K562 (cell line): ENCODE data around the gene KLHL35. TPM values are rescaled to one million over a fixed set of nuclear protein-coding genes. Genes with fewer than 3 reads are reported as not detected.

Experiments used
- ASH1L ChIP-seq: fragments of 450-650 bp; IDR thresholded peaks from 2 replicates; pipeline ENCODE4 v1.6.1; 2018; ENCODE audit warnings: borderline replicate concordance, mild to moderate bottlenecking, low read depth; ENCODE audit not compliant: partially characterized antibody
- C11orf30 ChIP-seq: fragments of 450-650 bp; IDR thresholded peaks from 2 replicates; pipeline ENCODE4 v1.6.1; 2016; ENCODE audit warnings: low read depth, mild to moderate bottlenecking
- CBX1 ChIP-seq: sonication (generic); IDR thresholded peaks from 2 replicates; pipeline ENCODE4 v1.6.1; 2016; ENCODE audit warnings: antibody characterized with exemption, low read depth, mild to moderate bottlenecking
- DACH1 ChIP-seq: fragments of 450-650 bp; IDR thresholded peaks from 2 replicates; pipeline ENCODE4 v1.6.1; 2018; ENCODE audit not compliant: partially characterized antibody
- DLX4 ChIP-seq: fragments of 250-450 bp; sonication (Bioruptor Pico); IDR thresholded peaks from 2 replicates; pipeline ENCODE4 v1.6.1; 2021; ENCODE audit warnings: mild to moderate bottlenecking
- FOXA3 ChIP-seq, 2 experiments: fragments of 450-650 bp in 1 of 2; sonication (generic) in 1 of 2; formaldehyde crosslinking; IDR thresholded peaks in 1 of 2; conservative IDR thresholded peaks in 1 of 2; 2 replicates each; pipeline versions ENCODE4 v1.4.0 to v1.8.0; 2020 to 2022; ENCODE audit warnings: mild to moderate bottlenecking in 2 of 2, missing genetic modification reagents in 1 of 2
- FOXK2 ChIP-seq, 2 experiments: fragments of 450-650 bp; IDR thresholded peaks in 1 of 2; conservative IDR thresholded peaks in 1 of 2; 2 replicates each; pipeline ENCODE4 v1.6.1; 2016; ENCODE audit warnings: low read depth in 2 of 2, mild to moderate bottlenecking in 1 of 2
- HNRNPL ChIP-seq: fragments of 200-400 bp; formaldehyde crosslinking; IDR thresholded peaks from 2 replicates; pipeline ENCODE4 v1.6.1; 2017; ENCODE audit warnings: low read depth, mild to moderate bottlenecking, low read length
- MCM5 ChIP-seq: fragments of 450-650 bp; IDR thresholded peaks from 2 replicates; pipeline ENCODE4 v1.6.1; 2016; ENCODE audit warnings: low read depth
- SAFB ChIP-seq: fragments of 200-400 bp; formaldehyde crosslinking; IDR thresholded peaks from 2 replicates; pipeline ENCODE4 v1.6.1; 2017; ENCODE audit warnings: low read depth, low read length, borderline replicate concordance
- SMAD3 ChIP-seq: fragments of 450-650 bp; formaldehyde crosslinking; conservative IDR thresholded peaks from 2 replicates; pipeline ENCODE4 v1.4.0; 2020; ENCODE audit warnings: mild to moderate bottlenecking
- TARDBP ChIP-seq: fragments of 450-650 bp; IDR thresholded peaks from 2 replicates; pipeline ENCODE4 v1.6.1; 2016
- ZKSCAN1 ChIP-seq: fragments of 150-350 bp; IDR thresholded peaks from 2 replicates; pipeline ENCODE4 v1.6.1; 2016; ENCODE audit warnings: low read depth, low read length
- ZNF134 ChIP-seq: fragments of 250-450 bp; sonication (Bioruptor Pico); conservative IDR thresholded peaks from 2 replicates; pipeline ENCODE4 v1.4.0; 2020
- ZNF277 ChIP-seq: fragments of 250-450 bp; sonication (Bioruptor Pico); IDR thresholded peaks from 2 replicates; pipeline ENCODE4 v1.8.0; 2022; ENCODE audit warnings: inconsistent platforms, mild to moderate bottlenecking, moderate library complexity, borderline replicate concordance
- ZNF407 ChIP-seq: fragments of 450-650 bp; IDR thresholded peaks from 2 replicates; pipeline ENCODE4 v1.6.1; 2016; ENCODE audit warnings: low read depth
- ZNF586 ChIP-seq: fragments of 450-650 bp; formaldehyde crosslinking; conservative IDR thresholded peaks from 2 replicates; pipeline ENCODE4 v1.4.0; 2020; ENCODE audit warnings: mild to moderate bottlenecking, moderate library complexity
- ZNF699 ChIP-seq: fragments of 250-450 bp; sonication (Bioruptor Pico); IDR thresholded peaks from 2 replicates; pipeline ENCODE4 v1.8.0; 2021; ENCODE audit warnings: mild to moderate bottlenecking, moderate library complexity; ENCODE audit not compliant: insufficient replicate concordance
- ZNF780A ChIP-seq: fragments of 250-450 bp; sonication (Bioruptor Pico); IDR thresholded peaks from 2 replicates; pipeline ENCODE4 v1.5.0; 2021; ENCODE audit warnings: mild to moderate bottlenecking
- polyA plus RNA-seq, 8 experiments: library from polyadenylated mRNA; depleted of rRNA in 4 of 8; stranded (reverse) in 5 of 8; unstranded in 3 of 8; fragments of >200 nt; fragmentation: Nextera tagmentation in 2 of 8; fragmentation: Illumina TruSeq in 1 of 8; extraction: Ambion mirVana in 2 of 8; extraction: Trizol in 1 of 8; gene quantifications; 2 replicates each; pipeline versions ENCODE4 v1.2.1 to v1.2.3, GENCODE V29; 2011 to 2014; ENCODE audit warnings: inconsistent platforms in 1 of 8, missing spikeins in 1 of 8
- total RNA-seq, 7 experiments: library from RNA; depleted of rRNA in 6 of 7; stranded (reverse); fragments of >200 nt in 6 of 7; fragmentation: Illumina TruSeq in 2 of 7; extraction: Trizol in 2 of 7; gene quantifications; 2 replicates each; pipeline versions ENCODE4 v1.2.1 to v1.2.3, GENCODE V29; 2011 to 2021; ENCODE audit warnings: low replicate concordance in 1 of 7

KLHL35 gene
- total and polyA plus RNA-seq, 9 of the 15 experiments (the other 6 are each of a cell fraction or from before 2014, with no cell fraction given) = not detected

GRCh38 chr11:75399344-75400145, 33.5 kb downstream of the KLHL35 start, which contains the start of gene RPS3 (continued):
- TF ChIP-seq DLX4 (CRISPR knock-in tag) (no peak), ZNF586 (no peak), C11orf30 (peak; percentile 78), ZNF407 (0 out of 2 replicates have a peak, but pooled peaks have one; percentile 5), SMAD3 (CRISPR knock-in tag) (peak; percentile 78; the same call in 1 of the 2 replicates), CBX1 (peak; percentile 94), ZNF780A (no peak), HNRNPL (peak; percentile 83; the same call in 1 of the 2 replicates), TARDBP (no peak), FOXK2 (conservative IDR thresholded peaks at IDR 0.05 in 1 of 2, IDR thresholded peaks at IDR 0.05 in 1 of 2; ENCODE audit: low read depth in 2 of 2) (no peak), MCM5 (no peak), ZNF699 (CRISPR knock-in tag) (no peak), ZKSCAN1 (0 out of 2 replicates have a peak, but pooled peaks have one; percentile 46), ZNF277 (CRISPR knock-in tag) (no peak), ZNF134 (no peak), ASH1L (no peak), SAFB (no peak), FOXA3 (CRISPR knock-in tag; conservative IDR thresholded peaks at IDR 0.05 in 1 of 2, IDR thresholded peaks at IDR 0.05 in 1 of 2) (peak in 1 of 2 experiments; percentile 76; a peak in 2 of 4 replicates), DACH1 (no peak)
